Peyer's patch (tissue), 4 donors: Measurements from ENCODE around the gene PLAU.

Source experiments
- POLR2A ChIP-seq, 2 donors: fragments of 450-650 bp; IDR thresholded peaks; one replicate each; pipeline ENCODE4 v1.5.1; 2017; ENCODE audit warnings: antibody characterized with exemption in 2 of 2, mild to moderate bottlenecking in 2 of 2, moderate library complexity in 2 of 2
- TF ChIP-seq, protein P1 (sequence below), 6 experiments: fragments of 450-650 bp in 4 of 6; fragments of 200-600 bp in 2 of 6; sonication (generic) in 1 of 6; IDR thresholded peaks; one replicate each; pipeline ENCODE4 v1.5.1; 2017 to 2019; ENCODE audit warnings: antibody characterized with exemption in 6 of 6, mild to moderate bottlenecking in 3 of 6, moderate library complexity in 1 of 6

DNA sequence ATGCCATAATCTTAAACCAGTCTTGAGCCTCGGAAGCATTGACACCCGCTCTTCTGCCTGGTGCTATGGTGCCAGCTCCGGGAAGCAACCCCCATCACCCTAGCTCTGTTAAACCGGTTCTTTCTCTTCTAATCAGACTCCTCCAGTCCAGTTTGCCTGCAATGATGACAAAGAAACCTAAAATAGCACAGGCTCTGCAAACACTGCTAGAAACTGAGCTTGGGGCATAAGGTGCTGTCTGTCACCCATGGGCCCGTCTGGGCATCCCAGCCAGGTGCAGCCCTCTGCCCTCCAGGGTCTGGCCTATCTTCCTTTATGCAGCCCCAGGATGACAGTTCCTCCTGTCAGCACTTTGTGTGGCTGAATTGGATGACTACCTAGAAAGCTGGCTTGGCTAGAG, 22.4 kb upstream of the PLAU start:
- TF ChIP-seq POLR2A (IDR thresholded peaks at IDR 0.05), result no peak
- TF ChIP-seq, protein P1, sequence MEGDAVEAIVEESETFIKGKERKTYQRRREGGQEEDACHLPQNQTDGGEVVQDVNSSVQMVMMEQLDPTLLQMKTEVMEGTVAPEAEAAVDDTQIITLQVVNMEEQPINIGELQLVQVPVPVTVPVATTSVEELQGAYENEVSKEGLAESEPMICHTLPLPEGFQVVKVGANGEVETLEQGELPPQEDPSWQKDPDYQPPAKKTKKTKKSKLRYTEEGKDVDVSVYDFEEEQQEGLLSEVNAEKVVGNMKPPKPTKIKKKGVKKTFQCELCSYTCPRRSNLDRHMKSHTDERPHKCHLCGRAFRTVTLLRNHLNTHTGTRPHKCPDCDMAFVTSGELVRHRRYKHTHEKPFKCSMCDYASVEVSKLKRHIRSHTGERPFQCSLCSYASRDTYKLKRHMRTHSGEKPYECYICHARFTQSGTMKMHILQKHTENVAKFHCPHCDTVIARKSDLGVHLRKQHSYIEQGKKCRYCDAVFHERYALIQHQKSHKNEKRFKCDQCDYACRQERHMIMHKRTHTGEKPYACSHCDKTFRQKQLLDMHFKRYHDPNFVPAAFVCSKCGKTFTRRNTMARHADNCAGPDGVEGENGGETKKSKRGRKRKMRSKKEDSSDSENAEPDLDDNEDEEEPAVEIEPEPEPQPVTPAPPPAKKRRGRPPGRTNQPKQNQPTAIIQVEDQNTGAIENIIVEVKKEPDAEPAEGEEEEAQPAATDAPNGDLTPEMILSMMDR (IDR thresholded peaks at IDR 0.05), result no peak
